ENCODE results near the gene TRPM2.
"Not testable (repeated sequence)": the region's sequence is repeated elsewhere in the genome, so short reads cannot be mapped to it uniquely, and the experiment has no call there.

DNA sequence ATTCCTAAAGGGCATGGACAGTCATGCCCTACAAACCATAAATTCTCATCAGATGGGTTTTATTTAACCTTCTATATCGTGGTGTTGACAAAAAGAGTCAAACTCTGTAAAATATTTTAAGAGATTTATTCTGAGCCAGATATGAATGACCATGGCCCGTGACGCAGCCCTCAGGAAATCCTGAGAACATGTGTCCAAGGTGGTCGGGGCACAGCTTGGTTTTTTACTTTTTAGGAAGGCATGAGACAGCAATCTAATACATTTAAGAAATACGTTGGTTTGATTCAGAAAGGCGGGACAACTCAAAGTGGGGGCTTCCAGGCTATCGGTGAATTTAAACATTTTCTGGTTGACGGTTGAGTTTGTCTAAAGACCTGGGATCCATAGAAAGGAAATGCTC, 10.4 kb upstream of the TRPM2 start:
- TF ChIP-seq POLR2AphosphoS5 (IDR thresholded peaks at IDR 0.05); POLR2A (IDR thresholded peaks at IDR 0.05; ENCODE audit: low read depth); EP300 (IDR thresholded peaks at IDR 0.05): not testable (repeated sequence)
- TF ChIP-seq, protein P1, sequence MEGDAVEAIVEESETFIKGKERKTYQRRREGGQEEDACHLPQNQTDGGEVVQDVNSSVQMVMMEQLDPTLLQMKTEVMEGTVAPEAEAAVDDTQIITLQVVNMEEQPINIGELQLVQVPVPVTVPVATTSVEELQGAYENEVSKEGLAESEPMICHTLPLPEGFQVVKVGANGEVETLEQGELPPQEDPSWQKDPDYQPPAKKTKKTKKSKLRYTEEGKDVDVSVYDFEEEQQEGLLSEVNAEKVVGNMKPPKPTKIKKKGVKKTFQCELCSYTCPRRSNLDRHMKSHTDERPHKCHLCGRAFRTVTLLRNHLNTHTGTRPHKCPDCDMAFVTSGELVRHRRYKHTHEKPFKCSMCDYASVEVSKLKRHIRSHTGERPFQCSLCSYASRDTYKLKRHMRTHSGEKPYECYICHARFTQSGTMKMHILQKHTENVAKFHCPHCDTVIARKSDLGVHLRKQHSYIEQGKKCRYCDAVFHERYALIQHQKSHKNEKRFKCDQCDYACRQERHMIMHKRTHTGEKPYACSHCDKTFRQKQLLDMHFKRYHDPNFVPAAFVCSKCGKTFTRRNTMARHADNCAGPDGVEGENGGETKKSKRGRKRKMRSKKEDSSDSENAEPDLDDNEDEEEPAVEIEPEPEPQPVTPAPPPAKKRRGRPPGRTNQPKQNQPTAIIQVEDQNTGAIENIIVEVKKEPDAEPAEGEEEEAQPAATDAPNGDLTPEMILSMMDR (IDR thresholded peaks at IDR 0.05), result not testable (repeated sequence)
